Measurements from ENCODE around the gene DGLUCY.

DGLUCY gene

DNA sequence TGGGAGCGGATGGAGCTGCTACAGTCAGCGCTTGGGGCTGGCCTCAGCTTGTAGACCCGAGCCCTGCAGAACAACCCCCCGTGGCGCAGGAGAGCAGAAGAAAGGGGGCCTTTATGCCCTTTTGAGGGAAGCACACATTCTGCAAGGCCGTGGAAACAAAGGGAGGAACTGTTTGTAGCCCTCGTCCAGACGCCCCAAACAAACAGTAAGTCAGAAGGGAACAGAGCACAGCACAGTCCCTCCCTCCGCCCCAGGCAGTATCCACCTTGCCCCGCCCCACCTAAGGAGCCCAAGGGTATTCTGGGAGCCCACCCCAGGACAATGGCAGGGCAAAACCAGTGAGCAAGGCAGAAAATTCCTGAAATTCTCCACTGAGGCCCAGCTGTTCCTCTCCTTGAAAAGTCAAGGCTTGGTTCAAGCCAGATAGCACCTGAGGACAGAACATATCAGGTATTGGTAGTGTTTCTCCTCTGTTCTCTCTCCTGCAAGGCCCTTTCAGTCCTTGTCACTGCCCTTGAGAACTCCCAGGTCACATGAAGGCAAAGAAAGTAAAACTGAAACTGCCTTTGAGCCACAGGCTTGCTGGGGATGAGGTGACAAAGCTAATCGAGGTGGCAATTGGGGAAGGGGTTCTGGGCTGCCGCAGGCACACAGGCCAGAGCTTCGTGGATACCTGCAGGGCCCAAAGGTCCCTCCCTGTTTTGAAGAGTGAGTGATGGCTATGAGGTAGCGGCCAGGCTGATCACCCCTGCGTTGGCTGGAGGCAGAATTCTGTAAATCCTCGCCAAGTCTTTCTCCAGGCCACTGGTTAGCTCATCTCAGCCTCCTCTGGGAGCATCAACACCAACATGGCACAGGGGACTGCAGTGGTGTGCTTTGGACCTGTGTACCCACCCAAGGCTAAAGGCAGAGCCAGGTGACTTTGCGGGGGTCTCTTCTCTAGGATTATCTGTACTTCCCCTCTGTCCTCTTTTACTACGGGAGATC lies 499 bp downstream of the DGLUCY start:
- TF ChIP-seq CTCF (IDR thresholded peaks at IDR 0.05) = no peak

- TF ChIP-seq CTCF (IDR thresholded peaks at IDR 0.05) = no peak
Observed at GRCh38 chr14:91115986-91116770, 2.3 kb downstream of the DGLUCY start.

- no peak for TF ChIP-seq CTCF (IDR thresholded peaks at IDR 0.05)
Observed at GRCh38 chr14:91116913-91117588, 3.2 kb downstream of the DGLUCY start.

DNA sequence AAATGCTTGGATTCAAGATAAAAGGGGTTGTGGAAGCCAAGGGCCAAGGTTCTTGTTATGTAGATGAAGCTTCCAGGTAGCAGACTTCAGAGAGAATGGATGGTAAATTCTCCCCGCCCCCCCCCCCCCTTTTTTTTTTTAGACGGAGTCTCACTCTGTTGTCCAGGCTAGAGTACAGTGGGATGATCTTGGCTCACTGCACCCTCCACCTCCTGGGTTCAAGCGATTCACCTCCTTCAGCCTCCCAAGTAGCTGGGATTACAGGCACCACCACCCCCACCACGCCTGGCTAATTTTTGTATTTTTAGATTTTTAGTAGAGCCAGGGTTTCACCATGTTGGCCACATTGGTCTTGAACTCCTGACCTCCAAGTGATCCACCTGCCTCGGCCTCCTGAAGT lies 4.1 kb downstream of the DGLUCY start:
- TF ChIP-seq CTCF (IDR thresholded peaks at IDR 0.05) = no peak

GRCh38 chr14:91118511-91119068 lies 4.7 kb downstream of the DGLUCY start:
- TF ChIP-seq CTCF (IDR thresholded peaks at IDR 0.05) = no peak

GRCh38 chr14:91119556-91120311 lies 5.9 kb downstream of the DGLUCY start:
- no peak for TF ChIP-seq CTCF (IDR thresholded peaks at IDR 0.05)

Measured in LNCAP (cell line).